Naive thymus-derived CD4-positive, alpha-beta T cell (primary cell): ENCODE measurements around the gene CIB2. TPM values are rescaled to one million over a fixed set of nuclear protein-coding genes. Genes with fewer than 3 reads are reported as not detected.

Source experiments
- ATAC-seq: fragments of 150-1000 bp; cut with Tn5 transposase; 2 replicates; pipeline ENCODE4 v1.10.0; 2021; ENCODE audit warnings: mild to moderate bottlenecking, moderate library complexity
- CTCF ChIA-PET: fragments of 350-600 bp; sonication (Branson Sonifier 250); formaldehyde crosslinking; loops from one replicate; lab custom pipeline; 2021; ENCODE audit warnings: antibody characterized with exemption; lab: Charles Lee
- POLR2A ChIA-PET: fragments of 350-600 bp; sonication (Branson Sonifier 250); formaldehyde crosslinking; loops from one replicate; lab custom pipeline; 2021; ENCODE audit warnings: antibody characterized with exemption, inconsistent platforms; lab: Charles Lee
- DNase-seq, 9 donors: peaks; one replicate each; pipeline versions ENCODE4 v3.0.0 to v3.0.0-alpha.2; 2020 to 2022; ENCODE audit warnings: mixed read lengths in 1 of 9
- H3K27ac ChIP-seq: one replicate; pipeline ENCODE4 v1.7.0; 2013; ENCODE audit warnings: mild to moderate bottlenecking, low read depth, low read length, moderate library complexity
- H3K27me3 ChIP-seq, 2 donors: one replicate each; pipeline ENCODE4 v1.7.0; 2013; ENCODE audit warnings: low read length in 2 of 2, mild to moderate bottlenecking in 2 of 2, moderate library complexity in 2 of 2; ENCODE audit not compliant: control insufficient read depth in 2 of 2, insufficient read depth in 2 of 2
- H3K36me3 ChIP-seq, 3 experiments: 1 replicate in 2 of 3; 2 replicates in 1 of 3; pipeline ENCODE4 v1.7.0; 2013; ENCODE audit warnings: low read length in 3 of 3, mild to moderate bottlenecking in 3 of 3, moderate library complexity in 1 of 3; ENCODE audit not compliant: insufficient read depth in 3 of 3, control insufficient read depth in 2 of 3
- H3K4me1 ChIP-seq, 2 donors: one replicate each; pipeline ENCODE4 v1.7.0; 2013; ENCODE audit warnings: low read length in 2 of 2, mild to moderate bottlenecking in 2 of 2, moderate library complexity in 1 of 2; ENCODE audit not compliant: control insufficient read depth in 2 of 2, insufficient read depth in 2 of 2
- H3K4me3 ChIP-seq: 2 replicates; pipeline ENCODE4 v1.7.0; 2013; ENCODE audit warnings: mild to moderate bottlenecking, low read length
- H3K9me3 ChIP-seq, 3 experiments: 1 replicate in 2 of 3; 2 replicates in 1 of 3; pipeline ENCODE4 v1.7.0; 2013; ENCODE audit warnings: low read length in 3 of 3; ENCODE audit not compliant: control insufficient read depth in 2 of 3
- H3K27ac Mint-ChIP-seq, 9 donors: one replicate each; pipeline ENCODE4 v1.8.0; 2020 to 2022; ENCODE audit warnings: mixed read lengths in 9 of 9, mild to moderate bottlenecking in 8 of 9, moderate library complexity in 5 of 9, inconsistent platforms in 2 of 9
- H3K27me3 Mint-ChIP-seq, 5 donors: one replicate each; pipeline ENCODE4 v1.8.0; 2021 to 2022; ENCODE audit warnings: mixed read lengths in 5 of 5, mild to moderate bottlenecking in 1 of 5
- H3K36me3 Mint-ChIP-seq, 5 donors: one replicate each; pipeline ENCODE4 v1.8.0; 2020 to 2022; ENCODE audit warnings: mixed read lengths in 5 of 5, mild to moderate bottlenecking in 3 of 5, inconsistent platforms in 1 of 5
- H3K4me1 Mint-ChIP-seq, 7 donors: one replicate each; pipeline ENCODE4 v1.8.0; 2020 to 2022; ENCODE audit warnings: mixed read lengths in 7 of 7, mild to moderate bottlenecking in 3 of 7, inconsistent platforms in 1 of 7
- H3K4me3 Mint-ChIP-seq, 10 donors: one replicate each; pipeline ENCODE4 v1.8.0; 2020 to 2022; ENCODE audit warnings: mild to moderate bottlenecking in 10 of 10, mixed read lengths in 10 of 10, moderate library complexity in 6 of 10, inconsistent platforms in 2 of 10
- H3K9me3 Mint-ChIP-seq, 11 donors: one replicate each; pipeline ENCODE4 v1.8.0; 2020 to 2022; ENCODE audit warnings: mixed read lengths in 11 of 11, mild to moderate bottlenecking in 4 of 11, inconsistent platforms in 1 of 11, moderate library complexity in 1 of 11
- intact Hi-C, 2 donors: fragments of 100-400 bp; cut with micrococcal nuclease; formaldehyde crosslinking; loops; one replicate each; pipeline ENCODE4 v1.15.1; 2023
- polyA plus RNA-seq, 2 donors: library from polyadenylated mRNA; unstranded; fragments of 300-500 nt; fragmentation: Illumina TruSeq; gene quantifications; one replicate each; pipeline ENCODE4 v1.2.3, GENCODE V29; 2021
- total RNA-seq, 6 experiments: library from RNA in 5 of 6; stranded (reverse) in 5 of 6; gene quantifications; 1 replicate in 5 of 6; 2 replicates in 1 of 6; pipeline ENCODE4 v1.2.3 and lab custom pipeline; 2021 to 2026

CIB2 gene
- total and polyA plus RNA-seq, 7 experiments from 2014 or later = 1.0 to 2.1 (median 1.8) TPM

DNA sequence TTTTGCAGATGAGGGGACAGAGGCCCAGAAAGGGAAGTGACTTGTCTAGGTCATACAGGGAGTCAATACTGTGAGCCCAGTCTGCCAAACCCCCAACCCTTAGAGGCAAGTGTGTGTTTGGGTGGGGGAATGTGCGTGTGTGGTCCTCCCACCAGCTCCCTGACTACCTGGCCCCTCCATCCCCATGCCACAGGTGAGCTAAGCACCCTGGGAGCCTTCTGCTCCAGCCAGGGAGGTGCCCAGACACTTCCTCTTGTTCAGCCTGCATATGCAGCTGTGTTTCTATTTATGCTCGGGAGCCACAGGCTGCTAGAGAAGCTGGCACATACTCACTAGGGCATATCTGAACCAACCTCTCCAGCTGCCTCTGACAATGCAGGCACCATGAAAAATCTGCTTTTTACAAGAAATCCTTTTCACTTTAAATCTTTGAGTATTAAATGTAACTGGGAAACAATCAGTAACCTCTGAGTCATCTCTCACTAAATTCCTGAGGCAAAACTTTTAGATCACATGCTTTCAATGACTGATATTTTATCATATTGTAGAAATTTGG is 74.5 kb downstream of the CIB2 start:
- Histone ChIP-seq H3K27me3 (no peaks in the 10 kb centered on the region), H3K9me3 (no peaks in the 10 kb centered on the region), H3K4me3 (peak overlapping the region; percentile 15), H3K27ac (peak overlapping the region; percentile 42), H3K4me1 (peaks cover 62 to 74% of the 10 kb centered on the region in 2 donors), H3K36me3 (peaks cover 0 to 8% (median 0%) of the 10 kb centered on the region in 3 experiments)
- no peaks in the 10 kb centered on the region for H3K9me3 Mint-ChIP-seq
- peaks cover 52 to 90% (median 83%) of the 10 kb centered on the region in 7 donors for H3K4me1 Mint-ChIP-seq
- H3K4me3 Mint-ChIP-seq = peak overlapping the region; percentile 48 to 86 (median 72)
- CTCF ChIA-PET = interaction anchor here (0.5 to 1.7 kb wide), 6 partner anchors 18 to 366 kb away, joined by 3 to 4 read pairs (median 3); partner anchors contain the start of gene TBC1D2B
- POLR2A ChIA-PET = interaction anchor here (1.0 to 18.1 kb wide), 3 partner anchors 16 to 46 kb away, joined by 3 to 292 read pairs (median 4); partner anchors contain the start of gene TBC1D2B
- ATAC-seq = peak; percentile 54
- H3K27me3 Mint-ChIP-seq = no peaks in the 10 kb centered on the region
- peak in 1 of 9 donors; percentile 31 for DNase-seq
- intact Hi-C loops = loop anchor here in 1 of 2 donors (1.0 kb wide), 1 partner anchor 8 kb away; no protein-coding TSS in a partner anchor
- H3K36me3 Mint-ChIP-seq = peaks cover 3 to 20% (median 3%) of the 10 kb centered on the region in 5 donors
- peak overlapping the region; percentile 52 to 93 (median 85) for H3K27ac Mint-ChIP-seq

DNA sequence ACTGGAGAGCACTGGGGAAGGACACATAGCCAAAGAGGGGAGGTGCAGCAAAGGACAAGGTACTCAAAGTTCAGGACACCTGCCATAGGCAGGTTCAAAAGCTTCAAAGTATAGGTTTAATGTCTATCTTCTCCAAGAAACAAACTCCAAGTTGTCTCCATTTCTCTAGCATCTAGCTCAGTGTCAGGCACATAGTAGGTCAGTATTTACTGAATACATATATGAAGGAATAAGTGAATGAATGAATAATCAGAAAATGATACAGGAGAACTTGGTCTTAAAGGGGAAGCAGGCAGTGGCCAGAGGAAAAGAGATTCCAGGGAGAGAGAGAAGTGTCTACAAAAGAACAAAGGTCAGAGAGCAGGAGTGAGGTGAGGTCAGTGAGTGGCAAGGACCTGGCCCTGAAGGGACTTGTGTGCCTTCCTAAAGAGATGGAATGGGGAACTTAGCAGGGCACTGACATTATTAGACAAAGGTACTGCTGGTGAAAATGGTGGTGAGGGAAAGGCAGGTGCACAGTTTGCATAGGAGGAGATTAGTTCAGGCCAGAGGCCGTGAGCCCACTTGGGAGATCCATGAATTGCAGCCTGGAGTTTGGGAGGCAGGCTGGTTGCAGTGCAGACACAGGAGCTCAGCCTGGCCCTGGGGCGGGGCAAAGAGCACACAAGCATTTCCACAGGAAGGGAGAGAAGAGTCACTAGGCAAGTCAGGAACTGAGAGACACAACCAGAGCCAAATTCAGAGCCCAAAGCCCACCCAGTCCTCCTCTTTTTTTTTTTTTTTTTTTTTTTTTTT is 75.1 kb downstream of the CIB2 start:
- H3K27ac Mint-ChIP-seq = peak overlapping the region; percentile 52 to 93 (median 85)
- ATAC-seq (peak; percentile 30), DNase-seq (no peak)
- peaks cover 69 to 81% of the 10 kb centered on the region in 2 donors for H3K4me1 ChIP-seq
- H3K9me3 ChIP-seq = no peaks in the 10 kb centered on the region
- ChIA-PET CTCF (interaction anchor here (0.5 to 1.7 kb wide), 6 partner anchors 11 to 367 kb away, joined by 3 to 4 read pairs (median 3); partner anchors contain the start of gene TBC1D2B), POLR2A (interaction anchor here (1.0 to 18.1 kb wide), 3 partner anchors 16 to 45 kb away, joined by 3 to 292 read pairs (median 4); partner anchors contain the start of gene TBC1D2B)
- peaks cover 0 to 8% (median 0%) of the 10 kb centered on the region in 3 experiments for H3K36me3 ChIP-seq
- intact Hi-C loops = loop anchor here in 1 of 2 donors (1.0 kb wide), 2 partner anchors 8 to 9 kb away; no protein-coding TSS in a partner anchor
- no peaks in the 10 kb centered on the region for H3K27me3 Mint-ChIP-seq
- peak overlapping the region; percentile 63 to 86 (median 72) for H3K4me3 Mint-ChIP-seq
- peak overlapping the region; percentile 42 for H3K27ac ChIP-seq
- peaks cover 58 to 94% (median 89%) of the 10 kb centered on the region in 7 donors for H3K4me1 Mint-ChIP-seq
- H3K36me3 Mint-ChIP-seq = peaks cover 3 to 20% (median 3%) of the 10 kb centered on the region in 5 donors
- H3K9me3 Mint-ChIP-seq = no peaks in the 10 kb centered on the region
- H3K4me3 ChIP-seq = peak overlapping the region; percentile 15
- H3K27me3 ChIP-seq = no peaks in the 10 kb centered on the region

DNA sequence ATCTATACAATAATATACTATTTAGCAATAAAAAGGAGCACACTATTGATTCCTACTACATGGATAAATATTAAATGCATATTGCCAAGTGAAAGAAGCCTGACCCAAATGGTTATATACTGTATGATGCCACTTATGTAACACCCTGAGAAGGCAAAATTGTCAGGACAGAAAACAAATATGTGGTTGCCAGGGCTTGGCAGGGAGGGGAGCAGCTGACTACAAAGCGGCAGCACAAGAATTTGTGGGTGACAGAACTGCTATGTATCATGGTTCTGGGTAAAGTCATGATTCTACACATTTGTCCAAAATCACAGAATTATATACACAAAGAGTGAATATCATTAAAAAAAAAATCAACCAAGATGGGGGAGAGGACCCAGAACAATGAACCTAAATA is 76.3 kb downstream of the CIB2 start:
- H3K9me3 ChIP-seq = no peaks in the 10 kb centered on the region
- H3K36me3 Mint-ChIP-seq = peaks cover 3 to 22% (median 3%) of the 10 kb centered on the region in 5 donors
- intact Hi-C loops = loop anchor here in 1 of 2 donors (1.0 kb wide), 1 partner anchor 8 kb away; no protein-coding TSS in a partner anchor
- peaks cover 75 to 85% of the 10 kb centered on the region in 2 donors for H3K4me1 ChIP-seq
- peak overlapping the region; percentile 52 to 93 (median 85) for H3K27ac Mint-ChIP-seq
- no peaks in the 10 kb centered on the region for H3K27me3 Mint-ChIP-seq
- DNase-seq (peak in 2 of 9 donors; percentile 39 to 47), ATAC-seq (peak; percentile 48)
- H3K9me3 Mint-ChIP-seq = no peaks in the 10 kb centered on the region
- peaks cover 67 to 98% (median 95%) of the 10 kb centered on the region in 7 donors for H3K4me1 Mint-ChIP-seq
- no peaks in the 10 kb centered on the region for H3K27me3 ChIP-seq
- ChIA-PET CTCF (no interaction called here), POLR2A (interaction anchor here (1.4 to 18.1 kb wide), 2 partner anchors 8 to 18 kb away, joined by 6 to 292 read pairs; partner anchors contain the start of gene TBC1D2B)
- peak overlapping the region; percentile 22 for H3K27ac ChIP-seq
- H3K4me3 Mint-ChIP-seq = peak overlapping the region; percentile 17 to 86 (median 64)
- no peak overlapping the region for H3K4me3 ChIP-seq
- H3K36me3 ChIP-seq = peaks cover 0 to 8% (median 0%) of the 10 kb centered on the region in 3 experiments

Other genes starting within 250 kb of the CIB2 start
- 100 to 1,000 TPM in 2 of 5 experiments, 10 to 100 TPM in 3; 69.7 to 119 (median 86.1) TPM for gene TBC1D2B, start 53.7 kb downstream of the CIB2 start, total RNA-seq
- gene TBC1D2B, start 53.7 kb downstream of the CIB2 start, polyA plus RNA-seq = 10 to 100 TPM in 1 of 2 donors, 1 to 10 TPM in 1; 7.4 to 14.5 TPM
- not detected for gene SH2D7, start 38.9 kb downstream of the CIB2 start, total RNA-seq
- gene SH2D7, start 38.9 kb downstream of the CIB2 start, polyA plus RNA-seq = not detected
- gene IDH3A, start 17.9 kb upstream of the CIB2 start, total RNA-seq = 100 to 1,000 TPM in 1 of 5 experiments, 10 to 100 TPM in 4; 44.4 to 105 (median 61.1) TPM
- 10 to 100 TPM; 40.5 to 46.7 TPM for gene IDH3A, start 17.9 kb upstream of the CIB2 start, polyA plus RNA-seq
- gene ACSBG1, start 103.1 kb upstream of the CIB2 start, total RNA-seq = under 1 TPM in 1 of 5 experiments, not detected in 4; 0.39 TPM
- gene ACSBG1, start 103.1 kb upstream of the CIB2 start, polyA plus RNA-seq = under 1 TPM in 1 of 2 donors, not detected in 1; 0.06 TPM
- gene DNAJA4, start 133.1 kb upstream of the CIB2 start, total RNA-seq = 10 to 100 TPM; 28.3 to 44.7 (median 38.1) TPM
- 10 to 100 TPM in 1 of 2 donors, 1 to 10 TPM in 1; 9.9 to 18.1 TPM for gene DNAJA4, start 133.1 kb upstream of the CIB2 start, polyA plus RNA-seq
- gene SKIC8, start 168.2 kb upstream of the CIB2 start, total RNA-seq = 10 to 100 TPM; 26.7 to 48.7 (median 43.6) TPM
- gene SKIC8, start 168.2 kb upstream of the CIB2 start, polyA plus RNA-seq = 10 to 100 TPM; 95.1 to 95.8 TPM
- gene CRABP1, start 208.9 kb upstream of the CIB2 start, total RNA-seq = not detected
- not detected for gene CRABP1, start 208.9 kb upstream of the CIB2 start, polyA plus RNA-seq